GM19455 (cell line): Measurements from ENCODE around the gene CST8.
"Not testable (repeated sequence)": the region's sequence is repeated elsewhere in the genome, so short reads cannot be mapped to it uniquely, and the experiment has no call there.

Experiments
- ATAC-seq: cut with Tn5 transposase; IDR thresholded peaks from one replicate; pipeline ENCODE4 v1.9.1; 2021; ENCODE audit not compliant: unreplicated experiment

Gene CST8

GRCh38 chr20:23490817-23491216, at the start of gene CST8:
Gene CST8, plus strand, starts transcription at chr20:23491117. Its CDS starts 551 bp downstream, at chr20:23491668.
- no peak for ATAC-seq

- ATAC-seq, result peak; percentile 72
Observed at GRCh38 chr20:23441850-23442313, 49.0 kb upstream of the CST8 start.

GRCh38 chr20:23442436-23442835, 48.5 kb upstream of the CST8 start:
- ATAC-seq, result no peak

- no peak for ATAC-seq
Observed at GRCh38 chr20:23444859-23445258, 46.1 kb upstream of the CST8 start.

- ATAC-seq, result no peak
Observed at GRCh38 chr20:23445596-23446217, 45.2 kb upstream of the CST8 start.

GRCh38 chr20:23446505-23446904, 44.4 kb upstream of the CST8 start:
- ATAC-seq, result no peak

- no peak for ATAC-seq
Observed at GRCh38 chr20:23448167-23448566, 42.8 kb upstream of the CST8 start.

GRCh38 chr20:23449421-23449820, 41.5 kb upstream of the CST8 start:
- no peak for ATAC-seq

GRCh38 chr20:23450877-23451276, 40.0 kb upstream of the CST8 start:
- ATAC-seq, result no peak

GRCh38 chr20:23451956-23452487, 38.9 kb upstream of the CST8 start:
- no peak for ATAC-seq

- no peak for ATAC-seq
Observed at GRCh38 chr20:23452776-23453175, 38.1 kb upstream of the CST8 start, which contains the start of gene CST11. Gene CST11, minus strand, starts transcription at chr20:23452876. Its CDS starts 65 bp downstream, at chr20:23452811.

GRCh38 chr20:23453549-23454543, 37.1 kb upstream of the CST8 start:
- ATAC-seq, result no peak

- no peak for ATAC-seq
Observed at GRCh38 chr20:23454816-23455215, 36.1 kb upstream of the CST8 start.

GRCh38 chr20:23455639-23456038, 35.3 kb upstream of the CST8 start:
- ATAC-seq, result no peak

- ATAC-seq, result no peak
Observed at GRCh38 chr20:23456409-23456808, 34.5 kb upstream of the CST8 start.

GRCh38 chr20:23456873-23457272, 34.0 kb upstream of the CST8 start:
- ATAC-seq, result no peak

GRCh38 chr20:23459461-23460150, 31.3 kb upstream of the CST8 start:
- ATAC-seq, result no peak

- ATAC-seq, result no peak
Observed at GRCh38 chr20:23461180-23461579, 29.7 kb upstream of the CST8 start.

- ATAC-seq, result not testable (repeated sequence)
Observed at GRCh38 chr20:23466961-23467360, 24.0 kb upstream of the CST8 start.

GRCh38 chr20:23472306-23472705, 18.6 kb upstream of the CST8 start:
- ATAC-seq, result not testable (repeated sequence)

- ATAC-seq, result not testable (repeated sequence)
Observed at GRCh38 chr20:23473293-23473692, 17.6 kb upstream of the CST8 start.
